ENCODE measurements around the gene NUP98.

NUP98 gene

GRCh38 chr11:3825473-3826154 is 28.3 kb upstream of the NUP98 start:
- H3K4me1 ChIP-seq (ENCODE audit: control insufficient read depth in 1 of 2, insufficient read depth in 2 of 2, low read length in 2 of 2) = no peaks in the 10 kb centered on the region
- no peak overlapping the region for H3K4me3 ChIP-seq (ENCODE audit: low read depth, low read length)
- no peak overlapping the region for H2BK120ac ChIP-seq (ENCODE audit: insufficient read depth, low read length, poor library complexity)
- no peaks in the 10 kb centered on the region for H3K79me1 ChIP-seq (ENCODE audit: low read length)
- H4K91ac ChIP-seq (ENCODE audit: low read depth, low read length) = no peak overlapping the region
- no peak overlapping the region for H2BK12ac ChIP-seq (ENCODE audit: low read length)
- no peak overlapping the region for H4K12ac ChIP-seq (ENCODE audit: low read depth, low read length)
- no peak overlapping the region for H4K8ac ChIP-seq (ENCODE audit: low read depth, low read length)
- no peak overlapping the region for H3K4ac ChIP-seq (ENCODE audit: low read depth, low read length)
- no peaks in the 10 kb centered on the region for H3K9me3 ChIP-seq (ENCODE audit: insufficient read depth, low read depth, low read length)
- no peak overlapping the region for H3K18ac ChIP-seq (ENCODE audit: low read length)
- no peak overlapping the region for H3K23ac ChIP-seq (ENCODE audit: low read length)
- no peak overlapping the region for H2BK5ac ChIP-seq (ENCODE audit: low read depth, low read length, poor library complexity)
- WGBS (ENCODE audit: extremely low coverage, insufficient coverage, insufficient read length) = no CpG with 5 or more reads among the region's 8 CpGs
- no peak for DNase-seq
- H3K27me3 ChIP-seq (ENCODE audit: insufficient read depth, low read length) = no peaks in the 10 kb centered on the region
- no peak overlapping the region for H3K9ac ChIP-seq (ENCODE audit: low read length)
- H3K36me3 ChIP-seq (ENCODE audit: control insufficient read depth in 1 of 2, insufficient read depth in 2 of 2, low read length in 2 of 2) = peaks cover 26 to 34% of the 10 kb centered on the region in 2 experiments
- no peak overlapping the region for H2AK5ac ChIP-seq (ENCODE audit: low read length)
- no peak overlapping the region for H3K4me2 ChIP-seq (ENCODE audit: low read length)
- no peak overlapping the region for H2AFZ ChIP-seq (ENCODE audit: insufficient read depth, low read length, poor library complexity)
- no peaks in the 10 kb centered on the region for H3K79me2 ChIP-seq (ENCODE audit: control insufficient read depth, insufficient read depth, low read length, poor library complexity)
- no peak overlapping the region for H3K27ac ChIP-seq (ENCODE audit: low read depth, low read length)
- no peak overlapping the region for H3K14ac ChIP-seq (ENCODE audit: low read length)

GRCh38 chr11:3824714-3825472 is 27.5 kb upstream of the NUP98 start:
- Histone ChIP-seq H4K91ac (ENCODE audit: low read depth, low read length) (no peak overlapping the region), H3K27me3 (ENCODE audit: insufficient read depth, low read length) (no peaks in the 10 kb centered on the region), H2BK5ac (ENCODE audit: low read depth, low read length, poor library complexity) (no peak overlapping the region), H2BK12ac (ENCODE audit: low read length) (no peak overlapping the region), H4K8ac (ENCODE audit: low read depth, low read length) (no peak overlapping the region), H2AFZ (ENCODE audit: insufficient read depth, low read length, poor library complexity) (no peak overlapping the region), H3K79me2 (ENCODE audit: control insufficient read depth, insufficient read depth, low read length, poor library complexity) (no peaks in the 10 kb centered on the region), H3K4me2 (ENCODE audit: low read length) (no peak overlapping the region), H3K79me1 (ENCODE audit: low read length) (no peaks in the 10 kb centered on the region), H3K36me3 (ENCODE audit: control insufficient read depth in 1 of 2, insufficient read depth in 2 of 2, low read length in 2 of 2) (peaks cover 25 to 34% of the 10 kb centered on the region in 2 experiments), H2BK120ac (ENCODE audit: insufficient read depth, low read length, poor library complexity) (no peak overlapping the region), H3K23ac (ENCODE audit: low read length) (no peak overlapping the region), H3K18ac (ENCODE audit: low read length) (no peak overlapping the region), H3K4ac (ENCODE audit: low read depth, low read length) (no peak overlapping the region), H3K9ac (ENCODE audit: low read length) (no peak overlapping the region), H3K27ac (ENCODE audit: low read depth, low read length) (no peak overlapping the region), H2AK5ac (ENCODE audit: low read length) (no peak overlapping the region), H3K4me1 (ENCODE audit: control insufficient read depth in 1 of 2, insufficient read depth in 2 of 2, low read length in 2 of 2) (no peaks in the 10 kb centered on the region), H3K9me3 (ENCODE audit: insufficient read depth, low read depth, low read length) (no peaks in the 10 kb centered on the region), H3K14ac (ENCODE audit: low read length) (no peak overlapping the region), H3K4me3 (ENCODE audit: low read depth, low read length) (no peak overlapping the region), H4K12ac (ENCODE audit: low read depth, low read length) (no peak overlapping the region)
- WGBS (ENCODE audit: extremely low coverage, insufficient coverage, insufficient read length) = no CpG with 5 or more reads among the region's 18 CpGs
- peak; percentile 63 to 78 for DNase-seq

GRCh38 chr11:3823762-3824506 is 26.6 kb upstream of the NUP98 start:
- H3K14ac ChIP-seq (ENCODE audit: low read length) = no peak overlapping the region
- no peak overlapping the region for H3K4me3 ChIP-seq (ENCODE audit: low read depth, low read length)
- H4K91ac ChIP-seq (ENCODE audit: low read depth, low read length) = no peak overlapping the region
- no peak overlapping the region for H4K8ac ChIP-seq (ENCODE audit: low read depth, low read length)
- no peak for DNase-seq
- H3K9me3 ChIP-seq (ENCODE audit: insufficient read depth, low read depth, low read length) = no peaks in the 10 kb centered on the region
- H3K4me1 ChIP-seq (ENCODE audit: control insufficient read depth in 1 of 2, insufficient read depth in 2 of 2, low read length in 2 of 2) = no peaks in the 10 kb centered on the region
- no peak overlapping the region for H2BK120ac ChIP-seq (ENCODE audit: insufficient read depth, low read length, poor library complexity)
- peaks cover 24 to 34% of the 10 kb centered on the region in 2 experiments for H3K36me3 ChIP-seq (ENCODE audit: control insufficient read depth in 1 of 2, insufficient read depth in 2 of 2, low read length in 2 of 2)
- H3K27ac ChIP-seq (ENCODE audit: low read depth, low read length) = no peak overlapping the region
- no peak overlapping the region for H3K4ac ChIP-seq (ENCODE audit: low read depth, low read length)
- H3K27me3 ChIP-seq (ENCODE audit: insufficient read depth, low read length) = no peaks in the 10 kb centered on the region
- WGBS (ENCODE audit: extremely low coverage, insufficient coverage, insufficient read length) = no CpG with 5 or more reads among the region's 30 CpGs
- no peak overlapping the region for H3K9ac ChIP-seq (ENCODE audit: low read length)
- no peak overlapping the region for H3K23ac ChIP-seq (ENCODE audit: low read length)
- H3K79me1 ChIP-seq (ENCODE audit: low read length) = no peaks in the 10 kb centered on the region
- no peak overlapping the region for H2AK5ac ChIP-seq (ENCODE audit: low read length)
- H3K18ac ChIP-seq (ENCODE audit: low read length) = no peak overlapping the region
- no peaks in the 10 kb centered on the region for H3K79me2 ChIP-seq (ENCODE audit: control insufficient read depth, insufficient read depth, low read length, poor library complexity)
- no peak overlapping the region for H2BK5ac ChIP-seq (ENCODE audit: low read depth, low read length, poor library complexity)
- no peak overlapping the region for H2AFZ ChIP-seq (ENCODE audit: insufficient read depth, low read length, poor library complexity)
- H2BK12ac ChIP-seq (ENCODE audit: low read length) = no peak overlapping the region
- no peak overlapping the region for H4K12ac ChIP-seq (ENCODE audit: low read depth, low read length)
- no peak overlapping the region for H3K4me2 ChIP-seq (ENCODE audit: low read length)

GRCh38 chr11:3823303-3823702 is 25.9 kb upstream of the NUP98 start:
- no CpG with 5 or more reads among the region's 3 CpGs for WGBS (ENCODE audit: extremely low coverage, insufficient coverage, insufficient read length)
- H3K79me2 ChIP-seq (ENCODE audit: control insufficient read depth, insufficient read depth, low read length, poor library complexity) = no peaks in the 10 kb centered on the region
- no peak overlapping the region for H2BK5ac ChIP-seq (ENCODE audit: low read depth, low read length, poor library complexity)
- no peak overlapping the region for H3K4me3 ChIP-seq (ENCODE audit: low read depth, low read length)
- H3K9ac ChIP-seq (ENCODE audit: low read length) = no peak overlapping the region
- no peak for DNase-seq
- H4K91ac ChIP-seq (ENCODE audit: low read depth, low read length) = no peak overlapping the region
- no peak overlapping the region for H3K4ac ChIP-seq (ENCODE audit: low read depth, low read length)
- H2BK120ac ChIP-seq (ENCODE audit: insufficient read depth, low read length, poor library complexity) = no peak overlapping the region
- H3K18ac ChIP-seq (ENCODE audit: low read length) = no peak overlapping the region
- no peak overlapping the region for H2AK5ac ChIP-seq (ENCODE audit: low read length)
- H3K9me3 ChIP-seq (ENCODE audit: insufficient read depth, low read depth, low read length) = no peaks in the 10 kb centered on the region
- no peaks in the 10 kb centered on the region for H3K79me1 ChIP-seq (ENCODE audit: low read length)
- H3K4me1 ChIP-seq (ENCODE audit: control insufficient read depth in 1 of 2, insufficient read depth in 2 of 2, low read length in 2 of 2) = no peaks in the 10 kb centered on the region
- no peak overlapping the region for H3K23ac ChIP-seq (ENCODE audit: low read length)
- H3K14ac ChIP-seq (ENCODE audit: low read length) = no peak overlapping the region
- H3K36me3 ChIP-seq (ENCODE audit: control insufficient read depth in 1 of 2, insufficient read depth in 2 of 2, low read length in 2 of 2) = peaks cover 24 to 34% of the 10 kb centered on the region in 2 experiments
- H4K12ac ChIP-seq (ENCODE audit: low read depth, low read length) = no peak overlapping the region
- H4K8ac ChIP-seq (ENCODE audit: low read depth, low read length) = no peak overlapping the region
- H2AFZ ChIP-seq (ENCODE audit: insufficient read depth, low read length, poor library complexity) = no peak overlapping the region
- no peak overlapping the region for H3K4me2 ChIP-seq (ENCODE audit: low read length)
- H3K27ac ChIP-seq (ENCODE audit: low read depth, low read length) = no peak overlapping the region
- H3K27me3 ChIP-seq (ENCODE audit: insufficient read depth, low read length) = no peaks in the 10 kb centered on the region
- no peak overlapping the region for H2BK12ac ChIP-seq (ENCODE audit: low read length)
